SK-N-SH treated with all-trans-retinoic acid at 6 μM for 48 hours (cell line): ENCODE results near the gene SKA2.

ENCODE experiments used
- ATAC-seq: fragments of 200-7000 bp; cut with Tn5 transposase; 3 replicates; pipeline ENCODE4 v1.9.1; 2020; ENCODE audit warnings: mild to moderate bottlenecking, moderate library complexity
- ARNTL ChIP-seq: fragments of 450-650 bp; formaldehyde crosslinking; IDR thresholded peaks from 2 replicates; pipeline ENCODE4 v1.5.0; 2020; ENCODE audit warnings: low read depth, mild to moderate bottlenecking, moderate library complexity, borderline replicate concordance
- BACH2 ChIP-seq: fragments of 250-450 bp; sonication (Bioruptor Pico); IDR thresholded peaks from 2 replicates; pipeline ENCODE4 v1.9.0; 2021; ENCODE audit warnings: mild to moderate bottlenecking, borderline replicate concordance
- CSDC2 ChIP-seq: fragments of 250-450 bp; sonication (Bioruptor Pico); IDR thresholded peaks from 2 replicates; pipeline ENCODE4 v1.5.0; 2020; ENCODE audit warnings: mild to moderate bottlenecking, moderate library complexity
- CSRNP3 ChIP-seq: fragments of 250-450 bp; sonication (Bioruptor Pico); IDR thresholded peaks from 2 replicates; pipeline ENCODE4 v1.5.1; 2021; ENCODE audit warnings: mild to moderate bottlenecking, moderate library complexity
- ESRRG ChIP-seq: fragments of 250-450 bp; sonication (Bioruptor Pico); IDR thresholded peaks from 2 replicates; pipeline ENCODE4 v1.6.1; 2021; ENCODE audit warnings: mild to moderate bottlenecking
- GLIS3 ChIP-seq: fragments of 250-450 bp; sonication (Bioruptor Pico); IDR thresholded peaks from 2 replicates; pipeline ENCODE4 v1.5.0; 2020; ENCODE audit warnings: mild to moderate bottlenecking, moderate library complexity
- ISL1 ChIP-seq: fragments of 250-450 bp; sonication (Bioruptor Pico); IDR thresholded peaks from 2 replicates; pipeline ENCODE4 v2.1.2; 2022; ENCODE audit warnings: mild to moderate bottlenecking, moderate library complexity
- OSR1 ChIP-seq: fragments of 250-450 bp; sonication (Bioruptor Pico); IDR thresholded peaks from 2 replicates; pipeline ENCODE4 v1.8.0; 2022; ENCODE audit warnings: moderate library complexity, mild to moderate bottlenecking, inconsistent platforms
- PATZ1 ChIP-seq: fragments of 250-450 bp; sonication (Bioruptor Pico); IDR thresholded peaks from 2 replicates; pipeline ENCODE4 v1.8.0; 2020; ENCODE audit warnings: mild to moderate bottlenecking, moderate library complexity, borderline replicate concordance
- PPARA ChIP-seq: fragments of 250-450 bp; sonication (Bioruptor Pico); IDR thresholded peaks from 2 replicates; pipeline ENCODE4 v1.5.0; 2020; ENCODE audit warnings: mild to moderate bottlenecking, borderline replicate concordance
- RARB ChIP-seq: fragments of 250-450 bp; sonication (Bioruptor Pico); IDR thresholded peaks from 2 replicates; pipeline ENCODE4 v1.8.0; 2021; ENCODE audit warnings: mild to moderate bottlenecking, moderate library complexity
- SNAI2 ChIP-seq: fragments of 250-450 bp; sonication (Bioruptor Pico); IDR thresholded peaks from 2 replicates; pipeline ENCODE4 v1.5.0; 2020; ENCODE audit warnings: mild to moderate bottlenecking, moderate library complexity
- TCF4 ChIP-seq: fragments of 250-450 bp; sonication (Bioruptor Pico); IDR thresholded peaks from 2 replicates; pipeline ENCODE4 v1.8.0; 2021; ENCODE audit warnings: mild to moderate bottlenecking, moderate library complexity, borderline replicate concordance
- TOX ChIP-seq: fragments of 250-450 bp; sonication (Bioruptor Pico); IDR thresholded peaks from 2 replicates; pipeline ENCODE4 v1.8.0; 2021; ENCODE audit warnings: mild to moderate bottlenecking, moderate library complexity, borderline replicate concordance
- TSHZ2 ChIP-seq: fragments of 250-450 bp; sonication (Bioruptor Pico); IDR thresholded peaks from 2 replicates; pipeline ENCODE4 v1.5.0; 2020; ENCODE audit warnings: mild to moderate bottlenecking, moderate library complexity
- ZC3H10 ChIP-seq: fragments of 250-450 bp; sonication (Bioruptor Pico); IDR thresholded peaks from 2 replicates; pipeline ENCODE4 v1.5.1; 2021; ENCODE audit warnings: mild to moderate bottlenecking, moderate library complexity
- ZFP3 ChIP-seq: fragments of 250-450 bp; sonication (Bioruptor Pico); IDR thresholded peaks from 2 replicates; pipeline ENCODE4 v1.5.0; 2020; ENCODE audit warnings: mild to moderate bottlenecking, moderate library complexity
- ZFP30 ChIP-seq: fragments of 450-650 bp; formaldehyde crosslinking; IDR thresholded peaks from 2 replicates; pipeline ENCODE4 v1.5.0; 2022; ENCODE audit warnings: mild to moderate bottlenecking, moderate library complexity
- ZNF565 ChIP-seq: fragments of 450-650 bp; formaldehyde crosslinking; conservative IDR thresholded peaks from 2 replicates; pipeline ENCODE4 v1.5.0; 2020; ENCODE audit warnings: low read depth, mild to moderate bottlenecking, moderate library complexity
- ZNF70 ChIP-seq: fragments of 450-650 bp; formaldehyde crosslinking; IDR thresholded peaks from 2 replicates; pipeline ENCODE4 v1.5.0; 2020; ENCODE audit warnings: mild to moderate bottlenecking, moderate library complexity
- ZNF8 ChIP-seq: fragments of 450-650 bp; formaldehyde crosslinking; IDR thresholded peaks from 2 replicates; pipeline ENCODE4 v1.5.0; 2020; ENCODE audit warnings: mild to moderate bottlenecking, moderate library complexity
- TF ChIP-seq, protein P1 (sequence below): fragments of 250-450 bp; sonication (Bioruptor Pico); IDR thresholded peaks from 2 replicates; pipeline ENCODE4 v1.5.1; 2020; ENCODE audit warnings: low read depth, mild to moderate bottlenecking, moderate library complexity
- TF ChIP-seq, protein P2 (sequence below): fragments of 250-450 bp; sonication (Bioruptor Pico); IDR thresholded peaks from 2 replicates; pipeline ENCODE4 v1.8.0; 2021; ENCODE audit warnings: low read depth, mild to moderate bottlenecking, moderate library complexity, borderline replicate concordance

SKA2 gene

GRCh38 chr17:59124665-59125064 lies 30.3 kb downstream of the SKA2 start:
- no peak for ATAC-seq
- TF ChIP-seq BACH2 (CRISPR knock-in tag) (no peak), PPARA (no peak), GLIS3 (no peak), CSDC2 (CRISPR knock-in tag) (no peak), ZNF70 (CRISPR knock-in tag) (no peak), RARB (CRISPR knock-in tag) (no peak), OSR1 (no peak), ZC3H10 (CRISPR knock-in tag) (no peak), TOX (no peak), SNAI2 (CRISPR knock-in tag) (no peak), ZFP3 (CRISPR knock-in tag) (no peak), PATZ1 (CRISPR knock-in tag) (no peak), ARNTL (CRISPR knock-in tag) (no peak), TCF4 (CRISPR knock-in tag) (no peak), ZNF8 (no peak), TSHZ2 (CRISPR knock-in tag) (no peak), CSRNP3 (no peak)
- TF ChIP-seq, protein P1, sequence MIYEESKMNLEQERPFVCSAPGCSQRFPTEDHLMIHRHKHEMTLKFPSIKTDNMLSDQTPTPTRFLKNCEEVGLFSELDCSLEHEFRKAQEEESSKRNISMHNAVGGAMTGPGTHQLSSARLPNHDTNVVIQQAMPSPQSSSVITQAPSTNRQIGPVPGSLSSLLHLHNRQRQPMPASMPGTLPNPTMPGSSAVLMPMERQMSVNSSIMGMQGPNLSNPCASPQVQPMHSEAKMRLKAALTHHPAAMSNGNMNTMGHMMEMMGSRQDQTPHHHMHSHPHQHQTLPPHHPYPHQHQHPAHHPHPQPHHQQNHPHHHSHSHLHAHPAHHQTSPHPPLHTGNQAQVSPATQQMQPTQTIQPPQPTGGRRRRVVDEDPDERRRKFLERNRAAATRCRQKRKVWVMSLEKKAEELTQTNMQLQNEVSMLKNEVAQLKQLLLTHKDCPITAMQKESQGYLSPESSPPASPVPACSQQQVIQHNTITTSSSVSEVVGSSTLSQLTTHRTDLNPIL (CRISPR knock-in tag), result no peak
- TF ChIP-seq, protein P2, sequence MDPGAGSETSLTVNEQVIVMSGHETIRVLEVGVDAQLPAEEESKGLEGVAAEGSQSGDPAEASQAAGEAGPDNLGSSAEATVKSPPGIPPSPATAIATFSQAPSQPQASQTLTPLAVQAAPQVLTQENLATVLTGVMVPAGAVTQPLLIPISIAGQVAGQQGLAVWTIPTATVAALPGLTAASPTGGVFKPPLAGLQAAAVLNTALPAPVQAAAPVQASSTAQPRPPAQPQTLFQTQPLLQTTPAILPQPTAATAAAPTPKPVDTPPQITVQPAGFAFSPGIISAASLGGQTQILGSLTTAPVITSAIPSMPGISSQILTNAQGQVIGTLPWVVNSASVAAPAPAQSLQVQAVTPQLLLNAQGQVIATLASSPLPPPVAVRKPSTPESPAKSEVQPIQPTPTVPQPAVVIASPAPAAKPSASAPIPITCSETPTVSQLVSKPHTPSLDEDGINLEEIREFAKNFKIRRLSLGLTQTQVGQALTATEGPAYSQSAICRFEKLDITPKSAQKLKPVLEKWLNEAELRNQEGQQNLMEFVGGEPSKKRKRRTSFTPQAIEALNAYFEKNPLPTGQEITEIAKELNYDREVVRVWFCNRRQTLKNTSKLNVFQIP (CRISPR knock-in tag), result no peak
- TF ChIP-seq, all 23 proteins: peak for 0

DNA sequence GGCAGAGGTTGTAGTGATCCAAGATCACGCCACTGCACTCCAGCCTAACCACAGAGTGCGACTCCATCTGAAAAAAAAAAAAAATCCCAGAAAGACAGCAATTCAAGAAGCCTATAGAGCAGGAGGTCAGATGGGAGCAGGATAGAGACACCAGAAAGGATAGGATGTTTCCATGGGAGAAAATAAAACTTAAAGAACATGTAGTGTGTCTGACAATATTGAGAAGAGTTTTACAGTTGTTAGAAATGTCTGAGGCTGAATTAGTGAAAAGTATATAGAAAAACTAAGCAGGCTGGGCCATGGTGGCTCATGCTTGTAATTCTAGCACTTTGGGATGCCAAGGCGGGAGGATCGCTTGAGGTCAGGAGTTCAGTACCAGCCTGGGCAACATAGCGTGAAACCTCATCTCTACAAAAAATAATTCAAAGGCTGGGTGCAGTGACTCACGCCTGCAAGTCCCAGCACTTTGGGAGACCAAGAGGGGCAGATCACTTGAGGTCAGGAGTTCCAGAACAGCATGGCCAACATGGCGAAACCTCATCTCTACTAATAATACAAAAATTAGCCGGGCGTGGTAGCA lies 33.0 kb downstream of the SKA2 start:
- ATAC-seq, result no peak
- no peak for TF ChIP-seq ZNF70 (CRISPR knock-in tag)
- TF ChIP-seq ESRRG (CRISPR knock-in tag), result no peak
- no peak for TF ChIP-seq PATZ1 (CRISPR knock-in tag)
- TF ChIP-seq TOX, result no peak
- TF ChIP-seq ZFP30 (CRISPR knock-in tag), result no peak
- TF ChIP-seq OSR1, result no peak
- TF ChIP-seq SNAI2 (CRISPR knock-in tag), result no peak
- TF ChIP-seq, protein P2 (CRISPR knock-in tag), result no peak
- TF ChIP-seq ISL1 (CRISPR knock-in tag), result no peak
- no peak for TF ChIP-seq RARB (CRISPR knock-in tag)
- no peak for TF ChIP-seq ARNTL (CRISPR knock-in tag)
- no peak for TF ChIP-seq BACH2 (CRISPR knock-in tag)
- no peak for TF ChIP-seq GLIS3
- no peak for TF ChIP-seq ZFP3 (CRISPR knock-in tag)
- no peak for TF ChIP-seq ZNF8
- no peak for TF ChIP-seq ZNF565 (CRISPR knock-in tag)
- no peak for TF ChIP-seq ZC3H10 (CRISPR knock-in tag)
- no peak for TF ChIP-seq TCF4 (CRISPR knock-in tag)
- TF ChIP-seq, all 23 proteins: peak for 0
